Aorta (tissue), 5 donors: ENCODE data around the gene SV2B. TPM values are rescaled to one million over a fixed set of nuclear protein-coding genes. Genes with fewer than 3 reads are reported as not detected.

Experiments
- ATAC-seq: fragments of 200-7000 bp; cut with Tn5 transposase; one replicate; pipeline ENCODE4 v1.9.1; 2022; ENCODE audit warnings: moderate library complexity; ENCODE audit not compliant: low FRiP score
- DNase-seq, 2 donors: peaks; one replicate each; pipeline ENCODE4 v3.0.0-alpha.2; 2020
- H3K27ac ChIP-seq, 2 donors: one replicate each; pipeline ENCODE4 v1.5.1; 2013; ENCODE audit warnings: low read length in 2 of 2, mild to moderate bottlenecking in 2 of 2, moderate library complexity in 2 of 2, control low read depth in 1 of 2, inconsistent platforms in 1 of 2, low read depth in 1 of 2
- H3K27me3 ChIP-seq, 2 donors: one replicate each; pipeline ENCODE4 v1.6.1; 2013; ENCODE audit warnings: control low read depth in 1 of 2, low read length in 1 of 2, mild to moderate bottlenecking in 1 of 2, moderate library complexity in 1 of 2; ENCODE audit not compliant: insufficient read depth in 2 of 2, control insufficient read depth in 1 of 2
- H3K36me3 ChIP-seq, 2 donors: one replicate each; pipeline ENCODE4 v1.6.1; 2013; ENCODE audit warnings: control low read depth in 1 of 2, low read length in 1 of 2, mild to moderate bottlenecking in 1 of 2; ENCODE audit not compliant: insufficient read depth in 2 of 2, control insufficient read depth in 1 of 2
- H3K4me1 ChIP-seq, 2 donors: one replicate each; pipeline ENCODE4 v1.6.1; 2013; ENCODE audit warnings: low read length in 2 of 2, control low read depth in 1 of 2, mild to moderate bottlenecking in 1 of 2, moderate library complexity in 1 of 2; ENCODE audit not compliant: insufficient read depth in 2 of 2, control insufficient read depth in 1 of 2
- H3K4me3 ChIP-seq, 2 donors: one replicate each; pipeline ENCODE4 v1.5.1; 2013; ENCODE audit warnings: low read length in 2 of 2, control low read depth in 1 of 2, mild to moderate bottlenecking in 1 of 2
- H3K9me3 ChIP-seq: one replicate; pipeline ENCODE4 v1.6.1; 2013; ENCODE audit warnings: mild to moderate bottlenecking, low read length; ENCODE audit not compliant: control insufficient read depth
- WGBS, 2 donors: extraction: QIAGEN DNeasy Blood & Tissue Kit; methylation state at CpG; one replicate each; pipeline ENCODE4 v1.1.7; 2013; 5-methylcytosine and 5-hydroxymethylcytosine counted together
- intact Hi-C, 2 donors: fragments of 100-400 bp; cut with DNase I; formaldehyde crosslinking; loops; one replicate each; pipeline versions ENCODE4 v1.14.2 to v1.15.0; 2022
- polyA plus RNA-seq, 2 donors: library from polyadenylated mRNA; stranded (reverse); fragments of 200-250 nt; gene quantifications; one replicate each; pipeline ENCODE4 v1.2.3, GENCODE V29; 2013
- total RNA-seq, 2 donors: library from RNA; stranded (reverse); fragmentation: NEBNext Ultra II Directional; extraction: Animal tissue kit (Norgen Biotek cat#: 25700); gene quantifications; one replicate each; pipeline ENCODE4 v1.2.1, GENCODE V29; 2021
- donor health status: healthy with polysubstance abuse.
- donor health status: Bipolar disorder and iron deficiency.
- donor health status: DM: no; HTN: no; CAD: no.
- donor health status: DM: no; HTN: no; CAD: no.
- donor health status: DM: yes; HTN: yes; CAD: no.

The SV2B gene
- total and polyA plus RNA-seq, 4 donors = 2.5 to 6.4 TPM; not detected in 2

GRCh38 chr15:91219206-91219605, 119.1 kb downstream of the SV2B start:
- intact Hi-C loops = no loop called here
- H3K4me1 ChIP-seq = no peaks in the 10 kb centered on the region
- H3K27ac ChIP-seq = no peak overlapping the region
- no peaks in the 10 kb centered on the region for H3K27me3 ChIP-seq
- 79 to 87% methylated on average over 1 of the region's 1 CpG for WGBS, 2 donors
- no peak for DNase-seq
- no peak for ATAC-seq
- peaks cover 2% of the 10 kb centered on the region for H3K9me3 ChIP-seq
- H3K36me3 ChIP-seq = no peaks in the 10 kb centered on the region
- no peak overlapping the region for H3K4me3 ChIP-seq

- ATAC-seq (no peak), DNase-seq (no peak)
Measured at GRCh38 chr15:91222052-91222451, 122.0 kb downstream of the SV2B start.

GRCh38 chr15:91223863-91224262, 123.8 kb downstream of the SV2B start:
- ATAC-seq = no peak

More at GRCh38 chr15:91222052-91222451, 122.0 kb downstream of the SV2B start:
- Histone ChIP-seq H3K9me3 (peaks cover 2% of the 10 kb centered on the region), H3K27me3 (no peaks in the 10 kb centered on the region), H3K4me1 (no peaks in the 10 kb centered on the region), H3K36me3 (no peaks in the 10 kb centered on the region), H3K27ac (no peak overlapping the region), H3K4me3 (no peak overlapping the region)
- intact Hi-C loops = no loop called here
- WGBS, 2 donors = 79 to 83% methylated on average over 8 of the region's 8 CpGs

GRCh38 chr15:91224755-91225380, 124.8 kb downstream of the SV2B start:
- no peaks in the 10 kb centered on the region for H3K36me3 ChIP-seq
- DNase-seq = no peak
- no peaks in the 10 kb centered on the region for H3K4me1 ChIP-seq
- H3K27ac ChIP-seq = no peak overlapping the region
- H3K4me3 ChIP-seq = no peak overlapping the region
- 43 to 54% methylated on average over 7 of the region's 7 CpGs for WGBS, 2 donors
- ATAC-seq = no peak
- intact Hi-C loops = no loop called here
- H3K27me3 ChIP-seq = no peaks in the 10 kb centered on the region
- peaks cover 2% of the 10 kb centered on the region for H3K9me3 ChIP-seq

More at GRCh38 chr15:91223863-91224262, 123.8 kb downstream of the SV2B start:
- intact Hi-C loops = no loop called here
- Histone ChIP-seq H3K9me3 (peaks cover 2% of the 10 kb centered on the region), H3K4me1 (no peaks in the 10 kb centered on the region), H3K27ac (no peak overlapping the region), H3K36me3 (no peaks in the 10 kb centered on the region), H3K27me3 (no peaks in the 10 kb centered on the region), H3K4me3 (no peak overlapping the region)
- DNase-seq = no peak
- 73 to 80% methylated on average over 3 of the region's 3 CpGs for WGBS, 2 donors

- Histone ChIP-seq H3K4me3 (no peak overlapping the region), H3K27me3 (no peaks in the 10 kb centered on the region), H3K9me3 (peaks cover 2% of the 10 kb centered on the region), H3K27ac (no peak overlapping the region), H3K36me3 (no peaks in the 10 kb centered on the region), H3K4me1 (no peaks in the 10 kb centered on the region)
- intact Hi-C loops = no loop called here
- 36 to 42% methylated on average over 5 of the region's 5 CpGs for WGBS, 2 donors
- no peak for DNase-seq
- no peak for ATAC-seq
Measured at GRCh38 chr15:91225741-91226140, 125.7 kb downstream of the SV2B start.

GRCh38 chr15:91227117-91227516, 127.1 kb downstream of the SV2B start:
- Histone ChIP-seq H3K27ac (no peak overlapping the region), H3K36me3 (no peaks in the 10 kb centered on the region), H3K4me3 (no peak overlapping the region), H3K27me3 (no peaks in the 10 kb centered on the region), H3K4me1 (no peaks in the 10 kb centered on the region), H3K9me3 (no peaks in the 10 kb centered on the region)
- ATAC-seq (no peak), DNase-seq (no peak)
- WGBS, 2 donors = 40 to 45% methylated on average over 3 of the region's 3 CpGs
- intact Hi-C loops = no loop called here

- intact Hi-C loops = no loop called here
- DNase-seq (no peak), ATAC-seq (no peak)
- no peak overlapping the region for H3K27ac ChIP-seq
- WGBS, 2 donors = 48 to 51% methylated on average over 5 of the region's 5 CpGs
- no peaks in the 10 kb centered on the region for H3K36me3 ChIP-seq
- H3K4me1 ChIP-seq = no peaks in the 10 kb centered on the region
- no peaks in the 10 kb centered on the region for H3K9me3 ChIP-seq
- H3K27me3 ChIP-seq = no peaks in the 10 kb centered on the region
- no peak overlapping the region for H3K4me3 ChIP-seq
Measured at GRCh38 chr15:91227766-91228165, 127.7 kb downstream of the SV2B start.

GRCh38 chr15:91228383-91228782, 128.3 kb downstream of the SV2B start:
- intact Hi-C loops = no loop called here
- H3K4me3 ChIP-seq = no peak overlapping the region
- H3K36me3 ChIP-seq = no peaks in the 10 kb centered on the region
- ATAC-seq (no peak), DNase-seq (no peak)
- no peaks in the 10 kb centered on the region for H3K27me3 ChIP-seq
- no peak overlapping the region for H3K27ac ChIP-seq
- no peaks in the 10 kb centered on the region for H3K4me1 ChIP-seq
- H3K9me3 ChIP-seq = no peaks in the 10 kb centered on the region
- 69 to 73% methylated on average over 3 of the region's 3 CpGs for whole genome bisulfite sequencing, 2 donors

GRCh38 chr15:91228890-91229289, 128.8 kb downstream of the SV2B start:
- intact Hi-C loops = no loop called here
- ATAC-seq (no peak), DNase-seq (no peak)
- no peaks in the 10 kb centered on the region for H3K27me3 ChIP-seq
- H3K36me3 ChIP-seq = no peaks in the 10 kb centered on the region
- no peaks in the 10 kb centered on the region for H3K4me1 ChIP-seq
- WGBS, 2 donors = 86 to 87% methylated on average over 9 of the region's 9 CpGs
- H3K27ac ChIP-seq = no peak overlapping the region
- H3K9me3 ChIP-seq = no peaks in the 10 kb centered on the region
- no peak overlapping the region for H3K4me3 ChIP-seq
